ENCODE measurements around the gene DPEP2NB. TPM values are rescaled to one million over a fixed set of nuclear protein-coding genes. Genes with fewer than 3 reads are reported as not detected.

DPEP2NB gene
- total RNA-seq, 1 experiment from 2014 or later, result not detected

DNA sequence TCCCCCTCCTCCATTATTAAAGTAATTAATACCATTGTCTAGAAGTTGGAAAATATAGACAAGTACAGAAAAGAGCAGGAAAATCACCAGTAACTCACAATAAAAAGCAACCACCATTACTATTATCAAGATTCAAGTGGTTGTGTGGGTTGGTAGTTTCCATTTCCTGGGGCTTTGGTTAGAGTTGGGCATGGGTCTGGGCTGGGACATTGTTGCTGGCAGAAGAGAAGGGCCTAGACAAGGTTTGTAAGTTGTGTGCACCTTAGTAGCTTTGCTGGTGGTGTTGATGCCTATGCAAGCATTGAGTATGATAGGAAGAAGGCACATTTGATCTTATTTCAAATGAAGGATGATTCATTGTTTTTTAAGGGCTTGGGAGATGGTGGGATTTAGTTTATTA, 44.1 kb upstream of the DPEP2NB start (continued):
- TF ChIP-seq, protein P1, sequence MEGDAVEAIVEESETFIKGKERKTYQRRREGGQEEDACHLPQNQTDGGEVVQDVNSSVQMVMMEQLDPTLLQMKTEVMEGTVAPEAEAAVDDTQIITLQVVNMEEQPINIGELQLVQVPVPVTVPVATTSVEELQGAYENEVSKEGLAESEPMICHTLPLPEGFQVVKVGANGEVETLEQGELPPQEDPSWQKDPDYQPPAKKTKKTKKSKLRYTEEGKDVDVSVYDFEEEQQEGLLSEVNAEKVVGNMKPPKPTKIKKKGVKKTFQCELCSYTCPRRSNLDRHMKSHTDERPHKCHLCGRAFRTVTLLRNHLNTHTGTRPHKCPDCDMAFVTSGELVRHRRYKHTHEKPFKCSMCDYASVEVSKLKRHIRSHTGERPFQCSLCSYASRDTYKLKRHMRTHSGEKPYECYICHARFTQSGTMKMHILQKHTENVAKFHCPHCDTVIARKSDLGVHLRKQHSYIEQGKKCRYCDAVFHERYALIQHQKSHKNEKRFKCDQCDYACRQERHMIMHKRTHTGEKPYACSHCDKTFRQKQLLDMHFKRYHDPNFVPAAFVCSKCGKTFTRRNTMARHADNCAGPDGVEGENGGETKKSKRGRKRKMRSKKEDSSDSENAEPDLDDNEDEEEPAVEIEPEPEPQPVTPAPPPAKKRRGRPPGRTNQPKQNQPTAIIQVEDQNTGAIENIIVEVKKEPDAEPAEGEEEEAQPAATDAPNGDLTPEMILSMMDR (IDR thresholded peaks at IDR 0.05 in 2 of 3, conservative IDR thresholded peaks at IDR 0.05 in 1 of 3; ENCODE audit: borderline replicate concordance in 1 of 3, insufficient read depth in 1 of 3, low read depth in 2 of 3, low read length in 2 of 3), result no peak
- TF ChIP-seq TCF7L2 (IDR thresholded peaks at IDR 0.05; ENCODE audit: borderline replicate concordance, extremely low read depth, insufficient read depth, insufficient read length), result no peak
- TF ChIP-seq RAD21 (IDR thresholded peaks at IDR 0.05; ENCODE audit: low read depth), result no peak

DNA sequence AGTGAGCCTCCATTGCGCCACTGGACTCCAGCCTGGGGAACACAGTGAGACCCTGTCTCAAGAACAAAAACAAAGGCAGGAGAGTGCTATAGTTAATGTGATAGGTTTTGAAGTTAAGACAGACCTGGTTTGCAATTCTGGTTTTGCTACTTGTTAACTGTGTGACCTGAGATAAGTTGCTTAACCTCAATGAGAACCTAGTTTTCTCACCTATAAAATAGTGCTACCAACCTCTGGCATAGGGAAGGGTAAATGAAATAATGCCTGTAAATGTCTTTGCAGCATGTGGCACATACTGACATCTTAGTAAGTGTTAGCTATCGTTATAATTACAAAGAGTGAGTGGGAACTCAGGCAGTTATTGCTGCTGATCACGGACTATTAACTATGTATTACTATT, 39.7 kb upstream of the DPEP2NB start:
- Histone ChIP-seq H3K27me3 (ENCODE audit: insufficient read depth, low read length) (no peaks in the 10 kb centered on the region), H3K9me2 (ENCODE audit: insufficient read depth) (no peaks in the 10 kb centered on the region), H3K4me2 (ENCODE audit: low read length) (no peak overlapping the region), H3K4me1 (ENCODE audit: control insufficient read depth in 1 of 2, insufficient read depth in 2 of 2, low read length in 2 of 2) (no peaks in the 10 kb centered on the region), H2AFZ (ENCODE audit: low read depth, low read length, poor library complexity, severe bottlenecking) (no peak overlapping the region), H3K27ac (ENCODE audit: low read depth, low read length) (no peak overlapping the region), H4K20me1 (ENCODE audit: insufficient read depth) (no peaks in the 10 kb centered on the region), H3K79me2 (ENCODE audit: insufficient read depth, low read length) (no peaks in the 10 kb centered on the region), H3K9ac (ENCODE audit: low read length) (no peak overlapping the region), H3K4me3 (replicated peaks in 1 of 2; ENCODE audit: low read depth in 1 of 2, low read length in 2 of 2) (no peak overlapping the region), H3K36me3 (ENCODE audit: control insufficient read depth in 1 of 2, insufficient read depth in 2 of 2, low read length in 2 of 2) (peaks cover 4 to 41% of the 10 kb centered on the region in 2 experiments; a peak in 2 of 4 replicates), H3K9me3 (ENCODE audit: control insufficient read depth in 1 of 2, insufficient read depth in 1 of 2, low read depth in 1 of 2, low read length in 2 of 2) (no peaks in the 10 kb centered on the region)
- ChIA-PET RAD21 (ENCODE audit: low non-redundant PET in 1 of 2, low total read pairs in 2 of 2, uncharacterized antibody in 2 of 2, unreplicated experiment in 2 of 2) (no interaction called here), POLR2A (no interaction called here), CTCF (no interaction called here)
- BruUV-seq (replicated peaks), result no TSS peak
- ATAC-seq (no peak), DNase-seq (ENCODE audit: low read depth, low spot score) (no peak)
- TF ChIP-seq, protein P2, sequence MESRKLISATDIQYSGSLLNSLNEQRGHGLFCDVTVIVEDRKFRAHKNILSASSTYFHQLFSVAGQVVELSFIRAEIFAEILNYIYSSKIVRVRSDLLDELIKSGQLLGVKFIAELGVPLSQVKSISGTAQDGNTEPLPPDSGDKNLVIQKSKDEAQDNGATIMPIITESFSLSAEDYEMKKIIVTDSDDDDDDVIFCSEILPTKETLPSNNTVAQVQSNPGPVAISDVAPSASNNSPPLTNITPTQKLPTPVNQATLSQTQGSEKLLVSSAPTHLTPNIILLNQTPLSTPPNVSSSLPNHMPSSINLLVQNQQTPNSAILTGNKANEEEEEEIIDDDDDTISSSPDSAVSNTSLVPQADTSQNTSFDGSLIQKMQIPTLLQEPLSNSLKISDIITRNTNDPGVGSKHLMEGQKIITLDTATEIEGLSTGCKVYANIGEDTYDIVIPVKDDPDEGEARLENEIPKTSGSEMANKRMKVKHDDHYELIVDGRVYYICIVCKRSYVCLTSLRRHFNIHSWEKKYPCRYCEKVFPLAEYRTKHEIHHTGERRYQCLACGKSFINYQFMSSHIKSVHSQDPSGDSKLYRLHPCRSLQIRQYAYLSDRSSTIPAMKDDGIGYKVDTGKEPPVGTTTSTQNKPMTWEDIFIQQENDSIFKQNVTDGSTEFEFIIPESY (IDR thresholded peaks at IDR 0.05; ENCODE audit: extremely low read depth, insufficient replicate concordance, low read length), result no peak
- TF ChIP-seq RAD21 (IDR thresholded peaks at IDR 0.05; ENCODE audit: low read depth) (no peak), SRF (IDR thresholded peaks at IDR 0.05; ENCODE audit: low read depth) (no peak), YY1 (IDR thresholded peaks at IDR 0.05; ENCODE audit: extremely low read depth, insufficient replicate concordance, low read depth, low read length) (no peak), FOSL1 (IDR thresholded peaks at IDR 0.05; ENCODE audit: low read depth) (no peak), SIN3A (IDR thresholded peaks at IDR 0.05; ENCODE audit: low read depth) (no peak), POLR2AphosphoS5 (IDR thresholded peaks at IDR 0.05; ENCODE audit: low read depth, low read length) (no peak), SP1 (IDR thresholded peaks at IDR 0.05; ENCODE audit: low read depth) (no peak), ELF1 (IDR thresholded peaks at IDR 0.05; ENCODE audit: borderline replicate concordance, low read depth) (no peak), EZH2 (IDR thresholded peaks at IDR 0.05) (no peak), TCF7L2 (IDR thresholded peaks at IDR 0.05; ENCODE audit: borderline replicate concordance, extremely low read depth, insufficient read depth, insufficient read length) (no peak), ZNF274 (IDR thresholded peaks at IDR 0.05; ENCODE audit: low read depth, low read length) (no peak), EGR1 (IDR thresholded peaks at IDR 0.05; ENCODE audit: low read depth) (no peak), CBX3 (IDR thresholded peaks at IDR 0.05; ENCODE audit: low read depth) (no peak), ZFX (IDR thresholded peaks at IDR 0.05) (no peak), JUND (IDR thresholded peaks at IDR 0.05) (no peak)
- TF ChIP-seq, protein P3, sequence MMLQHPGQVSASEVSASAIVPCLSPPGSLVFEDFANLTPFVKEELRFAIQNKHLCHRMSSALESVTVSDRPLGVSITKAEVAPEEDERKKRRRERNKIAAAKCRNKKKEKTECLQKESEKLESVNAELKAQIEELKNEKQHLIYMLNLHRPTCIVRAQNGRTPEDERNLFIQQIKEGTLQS (IDR thresholded peaks at IDR 0.05), result no peak
- TF ChIP-seq, protein P4, sequence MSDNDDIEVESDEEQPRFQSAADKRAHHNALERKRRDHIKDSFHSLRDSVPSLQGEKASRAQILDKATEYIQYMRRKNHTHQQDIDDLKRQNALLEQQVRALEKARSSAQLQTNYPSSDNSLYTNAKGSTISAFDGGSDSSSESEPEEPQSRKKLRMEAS (IDR thresholded peaks at IDR 0.05), result no peak
- TF ChIP-seq, protein P1 (IDR thresholded peaks at IDR 0.05 in 2 of 3, conservative IDR thresholded peaks at IDR 0.05 in 1 of 3; ENCODE audit: borderline replicate concordance in 1 of 3, insufficient read depth in 1 of 3, low read depth in 2 of 3, low read length in 2 of 3), result no peak
- intact Hi-C loops (cut with micrococcal nuclease), result no loop called here

Measured in HCT116 (cell line).